Body of pancreas (tissue), 4 donors: ENCODE measurements around the gene AMACR.

Experiments used
- POLR2A ChIP-seq, 3 donors: fragments of 450-650 bp; IDR thresholded peaks; one replicate each; pipeline ENCODE4 v1.6.1; 2016; ENCODE audit warnings: antibody characterized with exemption in 3 of 3, mild to moderate bottlenecking in 2 of 3
- TF ChIP-seq, protein P1 (sequence below), 7 experiments: fragments of 450-650 bp in 4 of 7; fragments of 200-600 bp in 3 of 7; sonication (generic) in 3 of 7; IDR thresholded peaks; one replicate each; pipeline ENCODE4 v1.5.1; 2016 to 2019; ENCODE audit warnings: antibody characterized with exemption in 7 of 7

DNA sequence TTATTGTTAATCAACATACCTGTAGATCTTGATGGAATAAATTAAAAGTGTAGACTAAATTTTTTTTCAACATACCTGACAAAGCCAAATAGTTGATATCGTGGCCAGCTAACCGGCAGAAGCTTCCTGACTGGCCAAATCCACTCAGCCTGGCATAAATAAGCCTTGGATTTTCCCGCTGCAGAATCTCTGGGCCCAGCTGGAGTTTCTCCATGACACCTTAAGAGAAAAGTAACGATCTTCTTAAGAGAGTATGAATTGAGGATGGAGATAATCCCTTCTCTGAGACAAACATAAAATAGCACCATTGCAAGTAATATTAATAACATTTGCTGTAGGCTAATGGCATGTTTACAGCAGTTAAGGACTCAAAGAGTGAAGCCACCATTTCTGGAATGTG, 2.2 kb downstream of the AMACR start:
- TF ChIP-seq POLR2A (IDR thresholded peaks at IDR 0.05), result no peak
- TF ChIP-seq, protein P1, sequence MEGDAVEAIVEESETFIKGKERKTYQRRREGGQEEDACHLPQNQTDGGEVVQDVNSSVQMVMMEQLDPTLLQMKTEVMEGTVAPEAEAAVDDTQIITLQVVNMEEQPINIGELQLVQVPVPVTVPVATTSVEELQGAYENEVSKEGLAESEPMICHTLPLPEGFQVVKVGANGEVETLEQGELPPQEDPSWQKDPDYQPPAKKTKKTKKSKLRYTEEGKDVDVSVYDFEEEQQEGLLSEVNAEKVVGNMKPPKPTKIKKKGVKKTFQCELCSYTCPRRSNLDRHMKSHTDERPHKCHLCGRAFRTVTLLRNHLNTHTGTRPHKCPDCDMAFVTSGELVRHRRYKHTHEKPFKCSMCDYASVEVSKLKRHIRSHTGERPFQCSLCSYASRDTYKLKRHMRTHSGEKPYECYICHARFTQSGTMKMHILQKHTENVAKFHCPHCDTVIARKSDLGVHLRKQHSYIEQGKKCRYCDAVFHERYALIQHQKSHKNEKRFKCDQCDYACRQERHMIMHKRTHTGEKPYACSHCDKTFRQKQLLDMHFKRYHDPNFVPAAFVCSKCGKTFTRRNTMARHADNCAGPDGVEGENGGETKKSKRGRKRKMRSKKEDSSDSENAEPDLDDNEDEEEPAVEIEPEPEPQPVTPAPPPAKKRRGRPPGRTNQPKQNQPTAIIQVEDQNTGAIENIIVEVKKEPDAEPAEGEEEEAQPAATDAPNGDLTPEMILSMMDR (IDR thresholded peaks at IDR 0.05), result no peak
